ENCODE results near the gene RASD1.

DNA sequence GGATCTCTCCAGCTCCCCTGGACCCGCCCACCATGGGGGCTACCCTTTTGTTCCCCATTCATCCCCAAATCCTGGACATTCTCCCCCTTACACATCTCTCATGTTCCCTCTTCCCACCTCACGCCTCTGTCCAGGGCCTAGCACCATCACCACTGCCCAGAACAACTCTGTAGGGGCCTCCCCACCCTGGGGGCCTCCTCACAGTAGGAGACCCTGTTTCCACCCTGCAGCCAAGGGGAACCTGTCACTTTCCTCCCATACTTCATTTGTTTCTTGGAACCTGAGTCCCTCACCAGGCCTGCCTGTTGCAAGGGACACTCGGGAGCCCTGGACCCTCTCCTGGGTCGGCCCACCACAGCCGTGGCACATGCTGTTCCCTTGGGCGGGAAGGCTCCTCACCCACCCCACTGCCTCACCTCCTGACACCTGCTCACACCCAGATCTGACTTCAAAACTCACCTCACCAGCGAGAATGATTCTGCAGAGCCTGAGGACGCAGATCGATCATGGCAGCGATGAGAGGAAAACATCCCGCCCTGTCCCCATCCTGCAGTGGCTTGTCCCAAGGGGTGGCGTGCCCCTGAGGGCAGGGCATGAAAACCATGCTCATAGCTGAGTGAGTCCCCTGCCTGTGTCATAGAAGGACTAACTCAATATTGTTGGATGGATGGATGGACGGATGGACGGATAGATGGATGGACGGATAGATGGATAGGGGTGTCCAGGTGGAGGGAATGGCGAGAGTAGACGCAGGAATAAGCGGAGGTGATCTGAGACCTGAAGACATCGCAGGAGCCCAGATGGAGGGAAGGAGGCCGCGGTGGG is 6.8 kb upstream of the RASD1 start:
- TF ChIP-seq, protein P1, sequence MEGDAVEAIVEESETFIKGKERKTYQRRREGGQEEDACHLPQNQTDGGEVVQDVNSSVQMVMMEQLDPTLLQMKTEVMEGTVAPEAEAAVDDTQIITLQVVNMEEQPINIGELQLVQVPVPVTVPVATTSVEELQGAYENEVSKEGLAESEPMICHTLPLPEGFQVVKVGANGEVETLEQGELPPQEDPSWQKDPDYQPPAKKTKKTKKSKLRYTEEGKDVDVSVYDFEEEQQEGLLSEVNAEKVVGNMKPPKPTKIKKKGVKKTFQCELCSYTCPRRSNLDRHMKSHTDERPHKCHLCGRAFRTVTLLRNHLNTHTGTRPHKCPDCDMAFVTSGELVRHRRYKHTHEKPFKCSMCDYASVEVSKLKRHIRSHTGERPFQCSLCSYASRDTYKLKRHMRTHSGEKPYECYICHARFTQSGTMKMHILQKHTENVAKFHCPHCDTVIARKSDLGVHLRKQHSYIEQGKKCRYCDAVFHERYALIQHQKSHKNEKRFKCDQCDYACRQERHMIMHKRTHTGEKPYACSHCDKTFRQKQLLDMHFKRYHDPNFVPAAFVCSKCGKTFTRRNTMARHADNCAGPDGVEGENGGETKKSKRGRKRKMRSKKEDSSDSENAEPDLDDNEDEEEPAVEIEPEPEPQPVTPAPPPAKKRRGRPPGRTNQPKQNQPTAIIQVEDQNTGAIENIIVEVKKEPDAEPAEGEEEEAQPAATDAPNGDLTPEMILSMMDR (IDR thresholded peaks at IDR 0.05; ENCODE audit: low read length), result no peak
- no peak for TF ChIP-seq EZH2 (optimal IDR thresholded peaks at IDR 0.05; ENCODE audit: low read depth, low read length)

Data from MM.1S (cell line).